GM12874 (cell line): ENCODE measurements around the gene PHLDB1.

Source experiments
- CTCF ChIP-seq: IDR thresholded peaks from 2 replicates; pipeline ENCODE4 v1.5.1; 2011; ENCODE audit warnings: low read depth, mild to moderate bottlenecking, control low read depth, low read length, moderate library complexity; ENCODE audit not compliant: insufficient read depth

The PHLDB1 gene

GRCh38 chr11:118618115-118618990 is 10.9 kb downstream of the PHLDB1 start:
- TF ChIP-seq CTCF, result no peak

GRCh38 chr11:118618991-118619375 is 11.6 kb downstream of the PHLDB1 start:
- no peak for TF ChIP-seq CTCF

GRCh38 chr11:118619444-118620197 is 12.2 kb downstream of the PHLDB1 start:
- no peak for TF ChIP-seq CTCF

- no peak for TF ChIP-seq CTCF
Observed at GRCh38 chr11:118620529-118621070, 13.2 kb downstream of the PHLDB1 start.

GRCh38 chr11:118621071-118621783 is 13.8 kb downstream of the PHLDB1 start:
- TF ChIP-seq CTCF, result no peak

GRCh38 chr11:118621784-118622375 is 14.5 kb downstream of the PHLDB1 start:
- TF ChIP-seq CTCF, result no peak
